GM19035 (cell line): Measurements from ENCODE around the gene XPNPEP3.

ENCODE experiments used
- ATAC-seq: cut with Tn5 transposase; IDR thresholded peaks from one replicate; pipeline ENCODE4 v1.9.1; 2021; ENCODE audit not compliant: unreplicated experiment

Gene XPNPEP3

GRCh38 chr22:40928657-40929056 lies 71.7 kb downstream of the XPNPEP3 start:
- ATAC-seq = no peak

DNA sequence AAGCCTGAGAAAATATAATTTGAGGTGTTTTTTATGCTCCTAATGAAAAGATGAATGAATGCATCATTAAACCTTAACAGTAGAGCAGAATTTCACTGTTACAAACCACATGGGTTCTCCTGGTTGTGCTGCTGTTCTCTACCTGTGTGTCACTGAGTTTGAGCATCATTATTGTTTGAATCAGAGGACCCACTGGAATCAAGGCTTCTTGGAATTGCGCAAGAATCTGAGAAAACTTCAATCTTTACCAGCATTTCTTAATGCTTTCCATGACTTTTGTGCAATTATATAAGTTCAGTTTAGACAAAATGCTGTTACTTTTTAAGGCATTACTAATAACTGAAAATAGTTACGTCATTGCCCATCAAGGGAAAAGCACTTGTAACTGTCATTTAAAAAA lies 75.4 kb downstream of the XPNPEP3 start:
- ATAC-seq = no peak

DNA sequence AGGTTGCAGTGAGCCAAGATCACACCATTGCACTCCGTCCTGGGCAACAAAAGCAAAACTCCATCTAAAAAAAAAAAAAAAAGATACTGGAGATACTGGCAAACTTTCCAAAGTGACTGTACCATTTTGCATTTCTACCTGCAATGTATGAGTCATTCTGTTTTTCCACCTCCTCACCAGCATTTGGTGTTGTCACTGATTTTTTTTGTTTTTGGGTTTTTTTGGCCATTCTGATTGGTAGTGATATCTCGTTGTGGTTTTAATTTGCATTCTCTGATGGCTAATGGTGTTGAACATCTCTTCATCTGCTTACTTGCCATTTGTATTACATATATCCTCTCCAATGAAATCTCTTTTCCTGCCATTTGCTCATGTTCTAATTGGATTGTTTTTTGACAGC lies 82.3 kb downstream of the XPNPEP3 start:
- ATAC-seq = no peak

DNA sequence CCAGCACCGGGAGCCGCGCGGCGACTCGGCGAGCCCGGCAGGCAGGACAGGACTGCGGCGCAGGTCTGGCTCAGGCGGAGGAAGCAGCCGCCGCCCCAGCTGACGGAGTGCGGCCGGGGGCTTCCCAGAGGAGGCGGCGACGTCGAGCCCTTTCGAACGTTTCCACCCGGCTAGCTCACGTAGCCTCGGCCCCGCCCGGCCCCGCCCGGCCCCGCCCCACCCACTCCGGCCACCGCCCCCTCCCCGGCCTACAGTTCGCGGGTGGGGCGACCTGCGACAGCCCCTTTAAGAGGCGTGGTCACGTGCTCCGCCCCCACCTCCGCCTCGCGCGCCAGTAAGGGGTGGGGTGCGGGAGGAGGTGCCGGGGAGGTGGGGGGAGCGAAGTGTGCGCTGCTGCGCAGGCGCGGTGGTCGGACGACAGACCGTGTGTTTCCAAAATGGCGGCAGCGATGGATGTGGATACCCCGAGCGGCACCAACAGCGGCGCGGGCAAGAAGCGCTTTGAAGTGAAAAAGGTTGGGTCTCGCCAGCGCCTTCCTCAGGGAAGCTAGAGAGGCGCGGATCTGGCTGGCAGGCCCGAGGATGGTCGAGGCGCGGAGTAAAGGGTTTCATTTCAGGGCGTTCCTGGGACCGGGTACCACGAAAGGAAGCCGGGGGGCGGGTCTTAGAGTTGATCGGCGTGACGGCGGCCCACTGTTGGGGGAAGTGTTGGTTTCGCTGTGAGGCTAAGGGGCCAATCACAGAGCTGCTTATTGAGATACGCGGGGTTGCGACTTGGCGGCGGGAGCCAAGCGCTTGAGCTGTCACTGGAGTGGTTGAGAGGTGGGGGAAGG lies 94.2 kb downstream of the XPNPEP3 start, which contains the start of gene RBX1:
Gene RBX1 (plus strand): TSS at position 417 of the 833 bp plus-strand sequence. CDS start 21 bp downstream, at position 438.
- peak; percentile 77 for ATAC-seq

GRCh38 chr22:40951795-40952605 lies 95.1 kb downstream of the XPNPEP3 start:
- ATAC-seq = no peak

GRCh38 chr22:40953471-40953870 lies 96.5 kb downstream of the XPNPEP3 start:
- no peak for ATAC-seq

GRCh38 chr22:40954113-40954512 lies 97.2 kb downstream of the XPNPEP3 start:
- ATAC-seq = no peak

GRCh38 chr22:40955571-40955970 lies 98.6 kb downstream of the XPNPEP3 start:
- ATAC-seq = no peak

DNA sequence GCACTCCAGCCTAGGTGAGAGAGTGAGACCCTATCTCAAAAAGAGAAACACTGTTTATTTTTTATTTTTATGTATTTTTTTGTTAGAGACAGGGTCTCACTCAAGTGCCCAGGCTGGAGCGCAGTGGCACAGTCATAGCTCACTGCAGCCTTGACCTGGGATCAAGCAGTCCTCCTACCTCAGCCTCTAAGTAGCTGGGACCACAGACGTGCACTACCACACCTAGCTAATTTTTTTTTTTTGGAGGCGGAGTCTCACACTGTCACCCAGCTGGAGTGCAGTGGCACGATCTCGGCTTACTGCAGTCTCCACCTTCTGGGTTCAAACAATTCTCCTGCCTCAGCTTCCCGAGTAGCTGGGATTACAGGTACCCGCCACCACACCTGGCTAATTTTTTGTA lies 100.7 kb downstream of the XPNPEP3 start:
- no peak for ATAC-seq

- ATAC-seq = no peak
These were observed 101.4 kb downstream of the XPNPEP3 start for GRCh38 chr22:40958299-40958698.

DNA sequence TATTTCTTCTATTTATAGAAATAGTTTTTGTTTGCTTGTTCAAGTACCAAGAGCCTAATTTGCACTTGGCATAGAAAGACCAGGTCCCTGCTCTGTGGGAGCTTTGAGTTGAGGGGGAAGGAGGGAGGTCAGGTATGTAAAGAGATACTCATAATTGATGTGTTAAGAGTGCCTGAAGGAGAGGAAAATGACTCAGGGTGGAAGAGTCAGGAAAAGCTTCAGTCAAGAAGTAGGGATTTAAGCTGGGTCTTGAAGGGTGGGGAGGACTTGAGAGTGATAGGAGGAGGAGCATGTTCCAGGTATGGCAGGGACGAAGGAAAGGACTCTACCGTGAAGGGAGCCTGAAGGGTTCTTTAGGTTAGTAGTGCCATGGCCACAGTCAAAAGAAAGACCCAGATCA lies 103.2 kb downstream of the XPNPEP3 start:
- ATAC-seq = no peak

- ATAC-seq = no peak
These were observed 109.2 kb downstream of the XPNPEP3 start for GRCh38 chr22:40965936-40966725.

GRCh38 chr22:40966726-40967085 lies 109.8 kb downstream of the XPNPEP3 start:
- no peak for ATAC-seq

GRCh38 chr22:40967111-40967760 lies 110.3 kb downstream of the XPNPEP3 start:
- no peak for ATAC-seq

DNA sequence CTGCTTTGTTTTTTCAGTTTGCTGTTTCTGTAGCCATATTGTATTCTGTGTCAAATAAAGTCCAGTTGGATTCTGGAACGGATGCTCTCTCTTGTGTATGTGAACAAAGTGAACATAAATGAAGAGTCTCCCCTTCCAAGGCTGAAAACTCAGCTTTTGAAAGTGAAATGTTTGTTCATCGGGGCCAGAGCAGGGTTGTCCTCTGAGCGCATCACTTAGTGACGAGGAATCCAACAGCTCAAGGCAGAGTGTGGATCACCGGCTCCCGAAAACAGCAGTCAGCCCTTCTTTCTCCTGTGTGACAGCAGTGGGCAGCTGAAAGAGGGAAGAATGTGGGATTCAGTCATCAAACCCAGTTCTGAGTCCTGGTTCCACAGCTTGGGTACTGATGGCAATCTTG lies 115.6 kb downstream of the XPNPEP3 start:
- ATAC-seq = no peak

- ATAC-seq = no peak
These were observed 116.2 kb downstream of the XPNPEP3 start for GRCh38 chr22:40973144-40973543.

DNA sequence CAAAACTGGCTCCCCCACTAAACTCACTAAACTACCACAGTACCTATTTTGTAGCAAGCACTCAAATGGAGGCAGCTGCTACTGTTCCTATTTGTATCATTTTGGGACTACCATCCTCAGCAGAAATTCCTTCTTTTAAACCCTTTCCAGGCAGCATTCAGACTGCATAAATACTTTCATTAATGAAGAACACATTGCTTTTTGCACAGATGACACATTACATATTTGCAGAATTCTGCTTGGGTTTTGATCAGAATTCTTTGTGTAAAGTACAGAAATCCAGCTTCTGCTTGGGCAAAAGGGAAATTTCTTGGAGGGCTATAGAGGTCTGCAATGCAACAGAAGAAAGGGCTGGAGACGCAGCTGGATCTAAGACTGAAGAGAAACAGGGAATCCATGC lies 118.4 kb downstream of the XPNPEP3 start:
- ATAC-seq = no peak

DNA sequence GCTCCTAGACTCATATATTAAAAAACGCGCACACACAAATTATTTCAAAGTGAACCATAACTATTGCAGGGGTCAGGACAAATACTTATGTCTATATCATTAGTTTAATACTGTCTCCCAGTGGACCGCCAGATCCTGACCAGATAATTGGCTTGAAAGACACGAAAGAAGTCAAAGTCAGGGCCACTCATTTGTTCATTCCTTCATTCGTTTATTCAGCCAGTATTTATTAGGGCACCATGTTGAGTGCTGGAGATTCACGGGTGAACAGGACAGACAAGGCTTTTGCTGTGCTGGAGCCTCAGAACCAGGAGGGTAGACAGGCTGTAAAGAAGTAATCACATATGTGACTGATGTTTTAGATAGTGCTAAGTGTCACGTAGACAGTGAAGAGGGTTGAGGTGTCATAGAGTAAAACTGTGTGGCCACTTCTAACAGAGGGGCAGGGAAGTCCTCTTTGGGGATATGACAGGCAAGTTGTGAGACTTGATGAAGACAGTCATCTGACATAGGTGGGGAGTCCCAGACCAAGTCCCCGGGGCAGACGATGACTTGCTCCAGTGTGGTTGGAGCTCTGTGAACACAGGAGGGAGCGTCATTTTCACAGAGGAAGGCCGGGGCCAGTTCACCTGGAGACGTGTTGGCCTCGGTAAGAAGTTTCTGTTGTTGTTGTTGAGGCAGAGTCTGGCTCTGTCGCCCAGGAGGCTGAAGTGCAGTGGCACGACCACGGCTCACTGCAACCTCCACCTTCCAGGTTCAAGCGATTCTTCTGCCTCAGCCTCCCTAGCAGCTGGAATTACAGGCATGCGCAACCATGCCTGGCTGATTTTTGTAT lies 120.1 kb downstream of the XPNPEP3 start:
- ATAC-seq = no peak

DNA sequence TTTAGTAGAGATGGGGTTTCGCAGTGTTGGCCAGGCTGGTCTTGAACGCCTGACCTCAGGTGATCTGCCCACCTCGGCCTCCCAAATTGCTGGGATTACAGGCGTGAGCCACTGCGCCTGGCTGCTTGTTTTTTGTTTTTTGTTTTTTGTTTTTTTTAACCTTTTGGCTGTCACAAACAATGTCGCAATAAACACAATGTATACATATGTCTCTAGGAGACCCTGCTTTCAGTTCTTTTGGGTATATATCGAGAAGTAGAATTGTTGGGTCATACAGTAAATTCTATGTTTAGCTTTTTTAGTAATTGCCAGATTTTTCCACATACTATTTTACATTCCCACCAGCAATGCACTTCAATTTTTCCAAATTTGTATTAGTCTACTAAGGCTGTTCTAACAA lies 122.2 kb downstream of the XPNPEP3 start:
- ATAC-seq = no peak

DNA sequence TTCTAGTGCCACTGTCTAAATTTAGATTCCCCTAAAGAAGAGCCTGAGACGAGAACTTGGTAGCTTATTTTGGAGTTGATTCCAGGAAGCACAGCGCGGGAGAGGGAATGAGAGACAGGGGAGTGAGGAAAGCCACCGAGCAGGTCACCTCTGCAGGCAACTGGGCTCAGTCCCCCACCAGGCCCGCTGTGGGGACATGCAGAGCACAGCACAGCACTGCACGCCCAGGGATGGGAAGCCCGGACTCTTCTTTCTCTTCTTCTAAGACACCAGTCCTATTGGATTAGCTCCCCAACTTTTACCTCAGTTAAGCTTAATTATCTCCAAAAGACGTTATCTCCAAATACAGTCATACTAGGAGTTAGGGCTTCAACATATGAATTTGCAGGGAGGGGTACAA lies 122.9 kb downstream of the XPNPEP3 start:
- no peak for ATAC-seq
